Spleen (tissue), 11 donors: ENCODE data around the gene MGAT5. TPM values are rescaled to one million over a fixed set of nuclear protein-coding genes. Genes with fewer than 3 reads are reported as not detected.
A peak's percentile ranks its signal among the peaks of the same experiment; 100 is the strongest.

ENCODE experiments used
- DNase-seq: peaks from one replicate; pipeline ENCODE4 v3.0.0-alpha.2; 2020
- H3K27ac ChIP-seq, 8 donors: fragments of 200-600 bp; sonication (generic) in 7 of 8; 1 replicate in 4 of 8; 2 replicates in 4 of 8; pipeline versions ENCODE4 v1.5.0 to v1.8.0; 2016 to 2021; ENCODE audit warnings: inconsistent platforms in 4 of 8, mild to moderate bottlenecking in 4 of 8, moderate library complexity in 1 of 8
- H3K27me3 ChIP-seq, 7 donors: fragments of 200-600 bp; sonication (generic) in 6 of 7; replicated peaks in 1 of 7; 1 replicate in 4 of 7; 2 replicates in 3 of 7; pipeline versions ENCODE4 v1.5.0 to v1.8.0; 2016 to 2021; ENCODE audit warnings: inconsistent platforms in 3 of 7, mild to moderate bottlenecking in 1 of 7
- H3K36me3 ChIP-seq, 6 donors: fragments of 200-600 bp; sonication (generic) in 5 of 6; 1 replicate in 4 of 6; 2 replicates in 2 of 6; pipeline versions ENCODE4 v1.5.0 to v1.8.0; 2016 to 2021; ENCODE audit warnings: inconsistent platforms in 2 of 6
- H3K4me1 ChIP-seq, 6 donors: fragments of 200-600 bp; sonication (generic) in 5 of 6; 1 replicate in 3 of 6; 2 replicates in 3 of 6; pipeline versions ENCODE4 v1.5.0 to v1.8.0; 2016 to 2021; ENCODE audit warnings: inconsistent platforms in 3 of 6
- H3K4me3 ChIP-seq, 8 donors: fragments of 200-600 bp; sonication (generic) in 7 of 8; 1 replicate in 4 of 8; 2 replicates in 4 of 8; pipeline versions ENCODE4 v1.5.0 to v1.8.0; 2016 to 2021; ENCODE audit warnings: inconsistent platforms in 4 of 8, mild to moderate bottlenecking in 4 of 8, moderate library complexity in 2 of 8
- H3K9me3 ChIP-seq, 8 donors: fragments of 200-600 bp; sonication (generic) in 7 of 8; 1 replicate in 4 of 8; 2 replicates in 4 of 8; pipeline versions ENCODE4 v1.5.0 to v1.8.0; 2016 to 2021; ENCODE audit warnings: inconsistent platforms in 4 of 8
- CTCF ChIP-seq, 11 experiments: fragments of 200-600 bp in 7 of 11; fragments of 450-650 bp in 4 of 11; sonication (generic) in 4 of 11; IDR thresholded peaks in 8 of 11; conservative IDR thresholded peaks in 3 of 11; 1 replicate in 7 of 11; 2 replicates in 4 of 11; pipeline versions ENCODE4 v1.4.0 to v1.8.0; 2016 to 2021; ENCODE audit warnings: antibody characterized with exemption in 11 of 11, inconsistent platforms in 4 of 11, mild to moderate bottlenecking in 1 of 11
- POLR2A ChIP-seq, 3 donors: fragments of 450-650 bp; IDR thresholded peaks; one replicate each; pipeline ENCODE4 v1.5.1; 2017; ENCODE audit warnings: antibody characterized with exemption in 3 of 3, mild to moderate bottlenecking in 1 of 3
- POLR2AphosphoS5 ChIP-seq, 3 donors: sonication (generic); formaldehyde crosslinking; IDR thresholded peaks; one replicate each; pipeline ENCODE4 v1.5.1; 2017; ENCODE audit warnings: antibody characterized with exemption in 3 of 3
- WGBS, 5 donors: extraction: QIAGEN DNeasy Blood & Tissue Kit in 3 of 5; methylation state at CpG; one replicate each; pipeline versions ENCODE4 v1.1.5 to v1.1.7; 2013 to 2018; 5-methylcytosine and 5-hydroxymethylcytosine counted together
- intact Hi-C: fragments of 100-400 bp; cut with DNase I; formaldehyde crosslinking; loops from one replicate; pipeline ENCODE4 v1.15.0; 2023; ENCODE audit warnings: low total_unique reads
- polyA plus RNA-seq, 3 donors: library from polyadenylated mRNA; stranded (reverse); fragments of 200-250 nt; gene quantifications; one replicate each; pipeline ENCODE4 v1.2.1, GENCODE V29; 2013
- total RNA-seq, 7 donors: library from RNA; depleted of rRNA in 3 of 7; stranded (reverse); fragments of >200 nt in 3 of 7; fragmentation: NEBNext Ultra II Directional in 4 of 7; extraction: Animal tissue kit (Norgen Biotek cat#: 25700) in 4 of 7; gene quantifications; one replicate each; pipeline versions ENCODE4 v1.1.0 to v1.2.1, GENCODE V29; 2016 to 2021
- donor health status: healthy with polysubstance abuse.
- donor health status: DM: no; HTN: no; CAD: no; lungs with moderate emphysema.
- donor health status: DM: no; HTN: no; CAD: no.
- donor health status: Bipolar disorder and iron deficiency.
- donor health status: healthy.
- donor health status: DM: no; HTN: no; CAD: no.
- donor health status: DM: yes; HTN: yes; CAD: no.

MGAT5 gene
- total and polyA plus RNA-seq, 10 donors = 11.2 to 110 (median 91.9) TPM

GRCh38 chr2:134366359-134366758 is 112.5 kb downstream of the MGAT5 start:
- DNase-seq = no peak
- peaks cover 0 to 23% (median 8%) of the 10 kb centered on the region in 6 donors for H3K4me1 ChIP-seq
- no peak overlapping the region for H3K4me3 ChIP-seq
- H3K27me3 ChIP-seq = no peaks in the 10 kb centered on the region
- peaks cover 0 to 92% (median 31%) of the 10 kb centered on the region in 6 donors for H3K36me3 ChIP-seq
- H3K27ac ChIP-seq = no peak overlapping the region
- H3K9me3 ChIP-seq = no peaks in the 10 kb centered on the region
- WGBS, 5 donors = 94 to 99% (median 96%) methylated on average over 6 of the region's 6 CpGs
- intact Hi-C loops = no loop called here
- TF ChIP-seq POLR2A (IDR thresholded peaks at IDR 0.05) (no peak), CTCF (IDR thresholded peaks at IDR 0.05 in 8 of 11, conservative IDR thresholded peaks at IDR 0.05 in 3 of 11) (no peak), POLR2AphosphoS5 (IDR thresholded peaks at IDR 0.05) (no peak)

DNA sequence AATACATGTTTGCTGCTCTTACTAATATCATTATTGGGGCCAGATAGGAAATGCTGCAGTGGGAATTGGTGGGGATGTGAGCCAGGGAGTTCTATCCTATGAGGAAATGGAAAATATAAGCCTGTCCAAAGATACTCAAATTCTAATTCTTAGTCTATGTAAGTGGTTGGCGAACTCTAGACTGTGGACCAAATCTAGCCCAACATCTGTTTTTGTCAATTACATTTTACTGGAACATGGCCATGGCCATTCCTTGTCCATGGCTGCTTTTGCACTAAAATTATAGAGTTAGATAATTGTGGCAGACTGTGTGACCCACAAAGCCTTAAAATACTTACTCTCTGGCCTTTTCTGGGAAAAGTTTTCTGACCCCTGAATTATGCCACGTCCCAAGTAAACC is 113.3 kb downstream of the MGAT5 start:
- no peak overlapping the region for H3K27ac ChIP-seq
- 89 to 100% (median 95%) methylated on average over 2 of the region's 2 CpGs for WGBS, 5 donors
- intact Hi-C loops = no loop called here

DNA sequence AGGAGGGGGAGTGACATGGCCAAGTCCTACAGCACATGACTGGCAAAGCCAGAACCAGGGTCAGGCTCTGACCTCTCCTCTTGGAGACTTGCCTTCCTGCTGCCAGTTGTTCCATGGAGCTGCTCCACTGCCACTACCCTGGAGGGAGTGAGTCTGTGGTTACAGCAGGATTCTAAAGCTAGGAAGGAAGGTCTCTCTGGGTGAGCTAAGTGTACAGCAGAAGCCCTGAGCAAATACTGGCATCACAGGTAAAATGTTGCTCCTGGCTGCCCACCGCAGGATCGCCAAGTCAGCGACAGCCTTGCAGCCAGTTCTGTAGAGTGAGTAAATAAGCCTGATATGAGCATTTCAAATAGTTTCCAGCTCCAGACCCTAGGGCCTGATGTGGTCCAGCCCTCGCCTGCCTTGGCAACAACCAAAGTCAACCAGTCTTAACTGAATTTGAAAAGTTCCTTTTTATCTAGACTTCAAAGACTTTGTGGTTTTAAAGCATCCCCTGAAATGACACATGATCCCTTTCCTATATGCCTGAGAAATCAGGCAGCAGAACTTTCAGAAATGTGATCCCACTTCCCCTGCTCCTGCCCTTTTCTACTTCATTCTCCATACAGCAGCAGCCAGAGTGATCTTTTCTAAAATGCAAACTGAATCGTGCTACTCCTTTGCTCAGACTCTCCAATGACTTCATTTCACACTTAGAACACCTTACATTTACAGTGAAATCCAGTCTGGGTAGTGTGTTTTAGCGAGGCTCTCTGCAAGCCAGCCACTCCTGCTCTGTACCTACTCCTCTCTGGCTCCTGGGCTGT is 114.3 kb downstream of the MGAT5 start:
- H3K9me3 ChIP-seq = no peaks in the 10 kb centered on the region
- no peak for DNase-seq
- intact Hi-C loops = no loop called here
- peaks cover 0 to 92% (median 26%) of the 10 kb centered on the region in 6 donors for H3K36me3 ChIP-seq
- peaks cover 0 to 23% (median 8%) of the 10 kb centered on the region in 6 donors for H3K4me1 ChIP-seq
- TF ChIP-seq POLR2AphosphoS5 (IDR thresholded peaks at IDR 0.05) (no peak), CTCF (IDR thresholded peaks at IDR 0.05 in 8 of 11, conservative IDR thresholded peaks at IDR 0.05 in 3 of 11) (no peak)
- no peak overlapping the region for H3K4me3 ChIP-seq
- peak overlapping the region in 2 of 8 donors; percentile 9 to 15 for H3K27ac ChIP-seq
- WGBS, 5 donors = 69 to 84% (median 80%) methylated on average over 3 to 6 of the region's 6 CpGs
- no peaks in the 10 kb centered on the region for H3K27me3 ChIP-seq

More for the DNA sequence above, 113.3 kb downstream of the MGAT5 start:
- H3K36me3 ChIP-seq = peaks cover 0 to 92% (median 31%) of the 10 kb centered on the region in 6 donors
- H3K4me3 ChIP-seq = no peak overlapping the region
- DNase-seq = no peak
- TF ChIP-seq CTCF (IDR thresholded peaks at IDR 0.05 in 8 of 11, conservative IDR thresholded peaks at IDR 0.05 in 3 of 11) = no peak
- TF ChIP-seq POLR2AphosphoS5 (IDR thresholded peaks at IDR 0.05) = no peak
- TF ChIP-seq POLR2A (IDR thresholded peaks at IDR 0.05) = no peak
- H3K27me3 ChIP-seq = no peaks in the 10 kb centered on the region
- H3K9me3 ChIP-seq = no peaks in the 10 kb centered on the region
- H3K4me1 ChIP-seq = peaks cover 0 to 23% (median 8%) of the 10 kb centered on the region in 6 donors

DNA sequence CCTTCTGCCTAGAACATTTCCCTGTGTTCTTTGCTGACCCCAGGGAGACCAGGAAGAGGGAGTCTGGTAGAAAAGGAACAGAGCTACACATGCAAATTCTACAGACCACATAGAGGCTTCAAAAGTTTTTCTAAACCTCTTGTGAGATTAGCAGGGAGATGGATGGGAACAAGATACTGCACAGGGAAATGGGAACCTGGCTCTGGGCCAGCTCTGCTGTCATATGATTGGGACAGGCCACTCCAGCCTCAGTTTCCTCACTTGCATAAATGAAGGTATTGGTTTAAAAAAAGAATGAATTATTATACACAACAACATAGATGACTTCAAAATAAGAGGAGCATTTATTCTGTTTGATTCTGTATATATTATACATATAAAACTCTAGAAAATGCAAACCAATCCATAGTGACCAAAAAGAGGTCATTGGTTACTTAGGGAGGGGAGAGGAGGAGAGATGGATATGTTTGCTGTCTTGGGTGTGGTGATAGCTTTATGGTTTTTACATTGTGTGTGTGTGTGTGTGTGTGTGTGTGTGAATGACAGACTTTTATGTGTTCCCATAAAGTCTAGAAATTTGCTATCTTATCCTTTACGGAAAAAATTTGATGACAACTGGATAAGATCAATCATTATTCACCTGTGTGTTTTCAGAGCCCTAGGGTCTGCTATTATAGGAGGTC is 115.5 kb downstream of the MGAT5 start:
- intact Hi-C loops = no loop called here
- TF ChIP-seq POLR2A (IDR thresholded peaks at IDR 0.05) = no peak
- no peak for TF ChIP-seq CTCF (IDR thresholded peaks at IDR 0.05 in 8 of 11, conservative IDR thresholded peaks at IDR 0.05 in 3 of 11)
- TF ChIP-seq POLR2AphosphoS5 (IDR thresholded peaks at IDR 0.05) = no peak
- 61 to 100% (median 97%) methylated on average over 1 of the region's 1 CpG for WGBS, 5 donors
- H3K4me3 ChIP-seq = no peak overlapping the region
- H3K4me1 ChIP-seq = peaks cover 0 to 23% (median 8%) of the 10 kb centered on the region in 6 donors
- H3K27me3 ChIP-seq = no peaks in the 10 kb centered on the region
- no peak overlapping the region for H3K27ac ChIP-seq
- no peak for DNase-seq
- no peaks in the 10 kb centered on the region for H3K9me3 ChIP-seq
- peaks cover 0 to 92% (median 20%) of the 10 kb centered on the region in 6 donors for H3K36me3 ChIP-seq
